ENCODE data around the gene ZNF189.
"Not testable (repeated sequence)": the region's sequence is repeated elsewhere in the genome, so short reads cannot be mapped to it uniquely, and the experiment has no call there.

ZNF189 gene

DNA sequence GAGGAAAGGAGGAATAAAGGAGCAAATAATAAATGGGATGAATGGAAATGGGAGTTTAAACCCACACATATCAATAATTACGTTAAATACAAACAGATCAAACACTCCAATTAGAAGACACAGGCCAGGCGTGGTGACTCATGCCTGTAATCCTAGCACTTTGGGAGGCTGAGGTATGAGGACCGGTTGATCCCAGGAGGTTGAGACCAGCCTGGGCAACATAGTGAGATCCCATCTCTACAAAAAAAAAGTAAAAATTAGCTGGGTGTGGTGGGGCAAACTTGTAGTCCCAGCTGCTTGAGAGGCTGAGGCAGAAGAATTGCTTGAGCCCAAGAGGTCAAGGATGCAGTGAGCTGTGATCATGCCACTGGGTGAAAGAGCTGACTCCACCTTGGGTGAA lies 17.5 kb upstream of the ZNF189 start:
- no peak for FAIRE-seq

DNA sequence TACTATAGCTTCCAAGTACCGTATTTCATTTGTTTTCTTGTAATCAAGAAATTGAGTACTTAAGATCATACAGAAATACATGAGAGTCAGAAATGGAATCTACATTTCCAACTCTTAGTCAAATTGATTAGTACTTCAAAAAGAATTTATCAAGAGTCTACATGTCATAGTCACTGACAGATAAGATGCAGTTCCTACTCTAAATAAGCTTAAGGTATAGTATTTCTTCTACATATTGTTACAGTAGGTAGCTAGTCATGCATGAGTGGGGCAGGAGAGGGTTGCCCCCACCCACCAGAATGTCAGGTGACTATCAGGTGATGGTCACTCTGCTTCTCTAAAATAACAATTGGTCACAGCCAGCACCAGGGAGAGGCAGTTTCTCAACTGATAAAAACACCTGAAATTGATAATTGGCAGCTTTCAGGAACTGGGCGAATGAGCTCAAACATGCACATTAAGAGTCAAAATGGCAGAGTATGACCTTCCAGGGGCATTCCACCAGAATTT lies 16.8 kb upstream of the ZNF189 start:
- no peak for FAIRE-seq

DNA sequence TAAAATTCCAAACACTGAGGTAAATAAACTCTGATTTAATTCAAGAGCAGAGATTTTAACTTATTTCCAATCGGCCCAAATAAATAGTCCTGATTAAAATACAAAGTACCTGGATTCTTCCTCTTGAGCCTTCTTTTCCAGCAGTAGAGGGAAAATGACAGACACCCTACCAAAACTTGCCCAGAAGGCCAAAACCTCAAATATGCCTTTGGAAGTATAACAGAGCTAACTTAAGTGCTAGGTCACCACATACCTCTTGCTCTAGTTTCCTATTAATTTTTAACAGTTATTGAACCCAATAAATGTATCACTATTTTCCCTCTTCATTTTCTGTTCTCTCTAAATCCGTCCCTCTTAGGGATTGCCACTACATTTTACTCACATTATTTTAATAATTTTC lies 15.3 kb upstream of the ZNF189 start:
- no peak for FAIRE-seq

DNA sequence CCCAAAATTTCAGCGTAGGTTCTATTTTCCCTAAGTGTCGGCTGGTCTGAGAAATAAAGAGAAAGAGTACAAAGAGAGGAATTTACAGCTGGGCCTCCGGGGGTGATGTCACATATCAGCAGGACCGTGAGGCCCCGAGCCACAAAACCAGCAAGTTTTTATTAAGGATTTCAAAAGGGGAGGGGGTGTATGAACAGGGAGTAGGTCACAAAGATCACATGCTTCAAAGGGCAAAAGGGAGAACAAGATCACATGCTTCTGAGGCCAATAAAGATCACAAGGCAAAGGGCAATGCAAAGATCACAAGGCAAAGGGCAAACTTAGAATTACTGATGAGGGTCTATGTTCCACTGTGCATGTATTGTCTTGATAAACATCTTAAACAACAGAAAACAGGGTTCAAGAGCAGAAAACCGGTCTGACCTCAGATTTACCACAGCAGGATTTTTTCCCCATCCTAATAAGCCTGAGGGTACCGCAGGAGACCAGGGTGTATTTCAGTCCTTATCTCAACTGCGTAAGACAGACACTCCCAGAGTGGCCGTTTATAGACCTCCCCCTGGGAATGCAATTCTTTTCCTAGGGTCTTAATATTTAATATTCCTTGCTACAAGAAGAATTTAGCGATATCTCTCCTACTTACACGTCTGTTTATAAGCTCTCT lies 13.6 kb upstream of the ZNF189 start, which contains the start of gene BAAT:
BAAT (minus strand) TSS at position 134 of the 664 bp plus-strand sequence. CDS start 13,602 bp downstream, outside the sequence.
- not testable (repeated sequence) for FAIRE-seq

DNA sequence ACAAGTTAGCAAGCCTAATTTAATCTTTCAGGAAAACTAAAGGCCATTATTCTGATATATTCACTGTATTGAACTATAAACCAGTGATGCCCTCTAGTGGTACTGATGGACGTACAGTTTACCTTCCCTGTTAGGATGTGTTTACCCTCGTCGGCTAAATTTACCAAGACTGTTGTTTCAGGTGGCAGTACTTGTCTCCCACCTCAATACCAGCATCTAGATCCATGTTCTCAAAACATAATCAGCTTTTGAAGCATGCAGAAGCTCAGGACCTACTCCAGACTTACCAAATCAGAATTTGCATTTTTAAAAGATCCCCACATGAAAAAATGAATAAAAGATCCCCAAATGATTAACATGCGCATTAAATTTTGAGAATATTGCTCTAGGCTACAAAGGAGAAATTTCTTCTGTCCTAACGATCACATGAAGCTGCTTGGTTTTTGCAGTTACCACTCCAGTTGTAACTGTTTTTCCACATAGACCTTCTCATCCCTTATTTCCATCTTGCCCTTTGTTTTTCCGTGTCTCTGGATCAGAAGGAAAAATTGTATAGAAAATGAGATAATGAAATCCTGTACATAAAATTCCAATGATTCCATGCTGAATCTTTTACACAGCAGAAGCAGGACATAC lies 10.7 kb upstream of the ZNF189 start:
- FAIRE-seq = no peak

DNA sequence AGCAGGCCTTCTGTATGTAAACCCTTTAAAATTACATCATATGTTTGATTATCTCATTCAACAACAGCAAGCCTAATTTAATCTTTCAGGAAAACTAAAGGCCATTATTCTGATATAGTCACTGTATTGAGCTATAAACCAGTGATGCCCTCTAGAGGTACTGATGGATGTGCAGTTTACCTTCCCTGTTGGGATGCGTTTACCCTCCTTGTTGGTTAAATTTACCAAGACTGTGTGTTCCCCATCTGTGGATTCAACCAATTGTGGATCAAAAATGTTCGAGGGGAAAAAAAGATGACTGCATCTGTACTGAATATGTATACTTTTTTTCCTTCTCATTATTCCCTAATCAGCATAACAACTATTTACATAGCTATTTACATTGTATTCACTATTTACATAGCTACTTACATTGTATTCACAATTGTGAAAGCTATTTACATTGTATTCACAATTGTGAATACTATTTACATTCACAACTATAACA lies 10.1 kb upstream of the ZNF189 start:
- FAIRE-seq = no peak

DNA sequence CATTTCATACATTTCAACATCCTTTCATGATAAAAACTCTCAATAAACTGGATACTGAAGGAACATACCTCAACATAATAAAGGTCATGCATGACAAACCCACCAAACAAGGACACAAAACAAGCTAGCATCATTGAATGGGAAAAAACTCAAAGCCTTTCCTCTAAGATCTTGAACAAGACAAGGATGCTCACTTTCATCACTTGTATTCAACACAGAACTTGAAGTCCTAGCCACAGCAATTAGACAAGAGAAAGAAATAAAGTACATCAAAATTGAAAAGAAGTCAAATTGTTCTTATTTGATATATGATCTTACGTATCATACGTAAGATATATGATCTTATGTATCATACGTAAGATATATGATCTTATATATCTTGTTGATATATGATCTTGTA lies 5.5 kb upstream of the ZNF189 start:
- FAIRE-seq = no peak

DNA sequence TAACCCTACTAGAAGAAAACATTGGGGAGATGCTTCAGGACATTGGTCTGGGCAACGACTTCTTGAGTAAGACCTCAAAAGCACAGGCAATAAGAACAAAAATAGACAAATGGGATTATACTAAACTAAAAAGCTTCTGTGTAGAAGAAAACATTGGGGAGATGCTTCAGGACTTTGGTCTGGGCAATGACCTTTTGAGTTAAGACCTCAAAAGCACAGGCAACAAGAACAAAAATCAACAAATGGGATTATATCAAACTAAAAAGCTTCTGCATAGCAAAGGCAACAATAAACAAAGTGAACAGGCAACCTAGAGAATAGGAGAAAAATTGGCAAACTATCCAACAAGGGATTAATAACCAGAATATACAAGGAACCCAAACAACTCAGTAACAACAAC lies 4.0 kb upstream of the ZNF189 start:
- FAIRE-seq = no peak

DNA sequence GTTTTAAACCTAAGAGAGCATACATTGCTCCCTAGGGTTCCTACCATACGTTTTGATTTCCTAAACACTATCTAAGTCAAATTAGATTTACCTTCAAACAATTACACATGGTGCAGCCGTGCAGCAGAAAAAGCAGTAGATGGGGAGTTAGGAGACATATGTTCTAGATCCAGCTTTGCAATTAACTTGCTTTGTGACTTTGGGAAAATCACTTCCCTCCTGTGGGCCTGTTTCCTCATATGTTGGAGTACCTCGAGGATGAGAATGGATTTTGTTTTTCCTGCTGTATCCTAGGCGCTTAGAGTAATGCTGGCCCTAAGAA lies 944 bp upstream of the ZNF189 start:
- FAIRE-seq = no peak

DNA sequence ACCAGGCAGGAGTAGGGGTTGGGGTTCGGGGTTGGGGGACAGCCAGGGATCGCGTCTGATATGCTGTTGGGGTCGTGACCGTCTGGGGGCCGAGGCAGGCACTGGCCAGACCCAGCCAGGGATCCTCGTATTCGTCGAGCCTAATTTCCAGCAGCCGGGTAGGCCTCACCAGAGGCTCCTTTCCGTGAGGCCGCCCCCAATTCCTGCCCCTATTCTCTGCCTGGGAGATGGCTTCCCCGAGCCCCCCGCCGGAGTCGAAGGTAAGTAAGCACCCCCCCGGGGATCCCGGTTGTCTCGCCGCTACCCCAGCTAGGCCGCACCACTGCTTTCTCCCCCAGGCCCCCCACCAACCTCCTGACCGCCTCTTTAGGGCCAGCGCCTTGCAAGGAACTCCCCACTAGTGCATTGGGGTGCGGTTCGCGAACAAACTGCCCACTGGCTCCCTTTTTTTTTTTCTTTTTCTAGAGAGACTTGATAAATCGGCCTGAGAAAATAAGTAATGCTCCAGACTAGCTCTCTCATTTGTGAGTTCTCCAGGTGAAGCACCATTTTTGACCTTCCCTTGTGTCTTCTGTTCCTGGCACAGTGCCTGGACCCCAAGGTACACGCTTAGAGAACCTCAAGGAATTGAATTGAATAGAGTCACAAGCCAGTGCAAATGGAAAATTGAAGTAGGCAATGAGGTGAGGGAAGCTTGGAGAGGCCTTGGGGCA lies 435 bp downstream of the ZNF189 start:
- no peak for FAIRE-seq

DNA sequence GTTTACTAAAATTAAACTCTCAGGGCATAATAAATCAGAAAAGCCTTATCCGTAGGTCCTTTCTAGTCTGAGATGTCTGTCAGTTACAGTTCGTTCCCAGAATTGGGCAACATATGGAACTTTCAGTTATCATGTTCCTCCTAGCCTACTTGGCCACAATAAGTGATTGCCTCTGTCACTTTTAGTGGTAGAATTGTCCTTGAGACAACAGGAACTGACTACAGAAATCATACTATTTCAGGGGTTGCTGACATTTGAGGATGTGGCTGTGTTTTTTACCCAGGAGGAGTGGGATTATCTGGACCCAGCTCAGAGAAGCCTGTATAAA lies 956 bp downstream of the ZNF189 start:
- FAIRE-seq = no peak

DNA sequence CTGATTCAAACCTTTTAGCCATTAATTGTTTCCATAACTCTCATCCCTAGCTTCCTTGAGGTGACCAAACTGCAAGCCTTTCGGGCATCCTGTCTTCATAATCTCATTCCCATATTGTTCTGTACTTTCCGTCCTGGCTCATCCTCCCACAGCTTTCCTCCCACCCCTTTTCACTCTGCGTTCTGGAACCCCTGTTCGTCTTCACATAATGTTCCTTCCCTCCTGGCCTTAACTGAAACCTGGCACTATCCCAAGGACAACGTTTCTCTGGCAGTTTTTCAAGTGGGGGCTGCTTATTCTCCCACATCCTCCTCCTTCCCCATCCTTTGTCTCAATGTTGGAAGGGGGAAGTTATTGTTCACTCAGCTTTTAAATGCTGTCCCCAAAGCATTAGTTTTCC lies 1.5 kb downstream of the ZNF189 start:
- no peak for FAIRE-seq

DNA sequence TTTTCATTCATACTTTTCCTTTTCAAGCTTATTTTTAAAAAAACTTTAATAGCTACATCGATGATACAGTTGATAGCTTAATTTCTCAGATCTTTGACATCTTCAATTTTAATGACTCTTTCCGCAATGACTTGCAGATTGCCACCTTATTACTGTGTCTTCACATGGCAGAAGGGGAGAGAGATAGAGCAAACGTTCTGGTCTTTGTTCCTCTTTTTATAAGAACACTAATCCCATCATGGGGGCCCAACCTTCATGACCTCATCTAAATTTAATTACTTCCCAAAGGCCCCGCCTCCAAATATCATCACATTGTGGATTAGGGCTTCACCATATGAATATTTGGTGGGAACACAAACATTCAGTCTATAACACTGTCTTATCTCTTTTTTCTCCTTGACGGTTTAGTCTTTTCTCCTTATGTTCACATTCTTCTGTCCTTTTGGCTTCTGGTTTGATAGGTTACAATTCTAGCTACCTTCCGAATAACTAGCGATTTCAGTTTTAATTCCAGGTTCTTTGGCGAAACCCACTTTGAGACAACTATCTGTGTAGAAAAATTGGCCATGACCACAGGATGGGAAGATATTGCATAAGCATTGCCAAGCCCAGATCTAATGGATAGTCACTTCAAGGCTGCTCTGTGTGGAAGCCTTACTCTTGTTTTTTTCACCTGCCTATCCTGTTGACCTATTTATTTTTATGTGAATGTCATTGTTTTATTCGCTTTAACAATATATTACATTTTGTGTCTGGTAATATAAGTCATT lies 5.0 kb downstream of the ZNF189 start:
- FAIRE-seq = no peak

DNA sequence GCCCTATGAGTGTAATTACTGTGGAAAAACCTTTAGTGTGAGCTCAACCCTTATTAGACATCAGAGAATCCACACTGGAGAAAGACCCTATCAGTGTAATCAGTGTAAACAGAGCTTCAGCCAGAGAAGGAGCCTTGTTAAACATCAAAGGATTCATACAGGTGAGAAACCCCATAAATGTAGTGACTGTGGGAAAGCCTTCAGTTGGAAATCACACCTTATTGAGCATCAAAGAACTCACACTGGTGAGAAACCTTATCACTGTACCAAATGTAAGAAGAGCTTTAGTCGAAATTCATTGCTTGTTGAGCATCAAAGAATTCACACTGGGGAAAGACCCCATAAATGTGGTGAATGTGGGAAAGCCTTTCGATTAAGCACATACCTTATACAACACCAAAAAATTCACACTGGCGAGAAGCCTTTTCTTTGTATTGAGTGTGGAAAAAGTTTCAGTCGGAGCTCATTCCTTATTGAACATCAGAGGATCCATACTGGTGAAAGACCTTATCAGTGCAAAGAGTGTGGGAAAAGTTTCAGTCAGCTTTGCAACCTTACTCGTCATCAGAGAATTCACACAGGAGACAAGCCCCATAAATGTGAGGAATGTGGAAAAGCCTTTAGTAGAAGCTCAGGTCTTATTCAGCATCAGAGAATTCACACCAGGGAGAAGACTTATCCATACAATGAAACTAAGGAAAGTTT lies 9.9 kb downstream of the ZNF189 start:
- FAIRE-seq = no peak

DNA sequence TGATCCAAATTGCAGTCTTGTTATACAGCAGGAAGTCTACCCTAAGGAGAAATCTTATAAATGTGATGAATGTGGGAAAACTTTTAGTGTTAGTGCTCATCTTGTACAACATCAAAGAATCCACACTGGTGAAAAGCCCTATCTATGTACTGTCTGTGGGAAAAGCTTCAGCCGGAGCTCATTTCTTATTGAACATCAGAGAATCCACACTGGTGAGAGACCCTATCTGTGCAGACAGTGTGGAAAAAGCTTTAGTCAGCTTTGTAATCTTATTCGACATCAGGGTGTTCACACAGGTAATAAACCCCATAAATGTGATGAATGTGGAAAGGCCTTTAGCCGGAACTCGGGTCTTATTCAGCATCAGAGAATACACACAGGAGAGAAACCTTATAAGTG lies 10.4 kb downstream of the ZNF189 start:
- FAIRE-seq = no peak

DNA sequence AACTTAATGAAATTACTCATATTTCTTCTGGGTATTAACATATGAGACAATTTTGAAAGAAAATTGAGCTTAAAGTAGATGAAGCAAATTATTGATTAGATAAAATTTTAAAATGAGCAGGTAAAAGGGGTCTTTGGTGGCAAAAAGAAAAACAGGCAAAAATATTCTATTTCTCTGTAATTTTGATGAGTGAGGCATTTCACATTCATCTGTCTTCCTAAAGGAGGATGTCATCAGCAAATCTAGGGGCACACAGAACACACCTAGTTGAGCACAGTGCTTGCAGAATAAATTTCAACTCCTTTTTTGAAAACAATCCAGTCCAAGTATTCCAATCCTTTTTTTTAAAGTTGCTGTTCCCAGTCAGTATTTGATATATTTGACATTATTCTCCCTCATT lies 16.2 kb downstream of the ZNF189 start:
- no peak for FAIRE-seq

DNA sequence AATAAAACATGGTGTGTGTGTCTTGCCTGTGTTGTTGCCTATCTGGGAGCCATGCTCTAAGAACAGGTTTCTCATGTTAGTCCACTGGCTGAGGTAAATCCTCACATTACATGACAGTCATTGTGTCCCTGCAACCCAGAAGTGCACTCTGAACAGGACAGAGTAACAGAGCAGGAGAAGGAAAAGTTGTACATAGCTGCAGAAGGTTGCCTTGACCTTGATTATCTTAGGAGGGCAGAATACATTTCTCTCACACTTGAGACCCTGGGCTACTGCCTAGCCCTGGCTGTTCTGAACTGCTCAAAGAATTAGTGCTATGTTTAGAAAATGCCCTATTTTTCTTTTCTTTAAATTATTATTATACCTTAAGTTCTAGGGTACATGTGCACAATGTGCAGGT lies 16.9 kb downstream of the ZNF189 start:
- FAIRE-seq = no peak

DNA sequence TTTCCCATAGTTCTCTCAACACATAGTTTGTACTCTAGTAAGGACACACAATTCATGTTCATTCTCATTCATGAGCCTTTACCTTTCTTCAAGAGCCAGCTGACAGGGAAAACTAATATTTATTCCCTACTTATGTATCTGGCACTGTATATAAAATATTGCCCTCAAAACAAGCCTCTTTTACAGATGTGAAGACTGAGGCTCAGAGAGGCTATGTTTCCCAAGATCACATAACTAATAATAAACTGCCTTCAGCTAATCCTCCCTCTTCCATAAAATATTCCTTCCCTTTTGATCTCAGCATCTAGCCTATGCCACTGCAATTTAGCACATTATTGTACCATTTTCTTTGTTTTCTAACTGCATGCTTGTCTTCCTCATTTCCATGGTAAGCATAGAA lies 18.7 kb downstream of the ZNF189 start:
- no peak for FAIRE-seq

DNA sequence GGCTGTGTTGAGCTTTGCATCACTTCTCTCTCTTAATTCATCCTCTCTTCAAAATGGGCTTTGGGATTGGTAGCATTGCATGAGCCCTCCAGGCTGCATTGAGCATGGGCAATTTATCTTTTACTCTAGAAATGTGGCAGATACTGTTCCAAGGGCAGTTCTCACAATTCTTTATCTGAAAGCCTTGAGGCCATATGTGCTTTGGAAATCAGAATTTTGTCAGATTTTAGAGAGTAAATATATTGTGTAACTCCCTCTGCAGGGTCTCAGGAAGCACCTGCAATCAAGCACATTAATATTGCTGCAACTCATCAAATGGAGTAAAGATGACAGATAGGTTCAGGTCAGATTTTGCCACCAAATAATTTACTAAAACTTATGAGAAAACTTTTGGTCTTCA lies 19.3 kb downstream of the ZNF189 start:
- FAIRE-seq = no peak

DNA sequence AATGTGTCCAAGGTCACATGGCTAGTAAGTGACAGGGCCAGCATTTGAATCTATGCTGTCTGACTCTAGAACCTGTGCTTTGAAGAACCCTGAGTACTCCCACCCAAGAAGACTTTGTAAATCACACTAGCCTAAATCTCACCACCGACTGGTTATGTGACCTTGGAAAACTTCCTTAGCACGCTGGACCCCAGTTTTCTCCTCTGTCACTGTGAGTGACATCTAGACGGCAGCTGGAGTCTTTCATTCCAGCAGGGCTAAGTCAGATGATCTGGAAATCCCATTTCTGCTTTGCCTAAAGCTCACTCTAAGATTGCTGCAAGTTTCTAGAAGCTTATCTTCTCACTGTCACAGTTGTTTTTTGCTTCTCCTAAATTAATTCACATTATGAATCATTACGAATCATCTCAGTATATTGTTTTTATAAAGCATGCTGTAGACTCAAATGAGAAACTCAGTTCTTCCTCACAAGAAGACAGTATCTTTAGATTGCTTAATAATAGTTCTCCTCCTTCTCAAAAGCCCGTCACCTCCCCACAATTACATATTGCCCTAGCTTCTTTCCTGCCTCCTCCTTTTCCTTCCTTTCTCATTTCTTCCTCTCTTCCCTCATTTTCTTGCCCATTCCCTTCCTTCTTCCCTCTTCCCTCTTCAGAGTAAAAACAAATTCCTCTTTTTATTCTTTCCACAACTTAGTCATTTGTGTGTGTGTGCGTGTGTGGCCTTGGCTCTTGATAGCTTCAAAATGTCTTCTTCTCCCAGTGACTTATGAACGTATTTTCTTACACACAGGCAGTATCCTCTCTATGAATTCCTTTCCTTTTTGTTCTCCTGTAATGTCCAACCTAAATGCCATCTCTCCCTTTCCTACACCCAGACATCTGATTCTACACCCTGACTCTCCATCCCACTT lies 20.1 kb downstream of the ZNF189 start:
- FAIRE-seq = no peak

DNA sequence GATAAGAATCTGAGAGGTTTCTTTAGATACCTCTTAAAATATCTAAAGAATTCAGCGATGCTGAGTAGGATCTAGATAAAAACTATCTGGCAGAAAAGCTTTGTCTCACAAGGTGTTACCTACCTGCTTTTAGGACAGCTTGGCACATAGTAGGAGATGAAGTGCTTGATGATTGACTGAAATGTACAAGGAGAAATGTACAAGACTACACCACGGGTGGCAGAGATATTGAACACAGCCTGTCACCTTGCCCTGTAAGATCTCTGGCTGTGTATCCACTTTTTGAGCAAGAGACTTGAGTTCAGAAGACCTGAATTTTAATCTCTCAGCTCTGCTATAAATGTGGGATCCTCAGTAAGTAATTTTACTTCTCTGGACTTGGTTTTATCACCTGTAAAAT lies 21.2 kb downstream of the ZNF189 start:
- FAIRE-seq = no peak

DNA sequence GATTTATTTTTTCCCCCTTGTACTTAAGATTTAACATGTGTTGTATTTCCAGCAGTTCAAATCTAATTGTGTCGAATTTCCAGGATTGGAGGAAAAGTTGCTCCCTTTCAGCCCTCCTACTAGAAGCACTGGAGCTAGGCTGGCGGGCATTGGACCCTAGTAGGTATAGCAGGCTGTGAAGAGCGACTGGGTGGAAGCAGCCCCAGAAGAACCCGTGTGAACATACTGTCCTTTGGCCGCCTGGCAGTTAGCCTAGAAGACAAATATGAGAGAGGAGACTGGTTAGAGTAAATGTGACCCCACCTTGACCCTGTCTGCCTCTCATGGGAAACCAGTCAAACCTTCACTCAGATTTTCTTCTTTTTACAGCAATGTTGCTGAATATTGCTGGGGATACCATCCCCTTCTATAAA lies 23.0 kb downstream of the ZNF189 start:
- FAIRE-seq = no peak

All from colon (tissue), 2 donors.